ENCODE results near the gene NFYC. TPM values are rescaled to one million over a fixed set of nuclear protein-coding genes. Genes with fewer than 3 reads are reported as not detected.
"Not testable (repeated sequence)": the region's sequence is repeated elsewhere in the genome, so short reads cannot be mapped to it uniquely, and the experiment has no call there.

NFYC gene
- total and polyA plus RNA-seq, 9 donors, result 35.7 to 66.4 (median 57.8) TPM

DNA sequence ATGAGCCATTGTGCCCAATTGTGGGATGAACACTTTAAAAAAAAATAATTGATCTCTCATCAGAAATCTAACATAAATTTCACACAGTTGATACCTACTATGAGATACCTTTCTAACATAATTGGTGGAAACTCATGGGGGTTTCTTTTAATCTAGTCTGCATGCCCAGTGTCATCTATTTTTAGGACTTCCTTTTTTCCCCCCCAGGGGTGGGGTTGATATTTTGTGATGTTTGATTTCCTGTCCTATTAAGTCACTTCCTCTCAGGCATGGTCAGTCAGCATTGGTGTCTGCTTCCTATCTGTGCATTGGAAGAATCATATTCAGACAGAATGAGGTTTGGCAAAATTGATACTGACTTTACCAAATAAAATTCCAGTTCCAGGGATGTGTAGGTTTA, 21.5 kb downstream of the NFYC start:
- H3K27ac ChIP-seq (ENCODE audit: low read length), result peak overlapping the region; percentile 37
- no peaks in the 10 kb centered on the region for H3K9me3 ChIP-seq (replicated peaks; ENCODE audit: control insufficient read depth, low read depth, low read length)
- no peak overlapping the region for H3K4me3 ChIP-seq (ENCODE audit: low read length)
- DNase-seq, result peak; percentile 37
- peaks cover 9% of the 10 kb centered on the region for H3K4me1 ChIP-seq (ENCODE audit: control insufficient read depth, insufficient read depth, low read length)
- H3K27me3 ChIP-seq (ENCODE audit: control insufficient read depth, insufficient read depth, low read length), result no peaks in the 10 kb centered on the region
- peaks cover 9% of the 10 kb centered on the region for H3K36me3 ChIP-seq (ENCODE audit: control insufficient read depth, insufficient read depth, low read length)

GRCh38 chr1:40715491-40716059, 24.1 kb downstream of the NFYC start:
- no peaks in the 10 kb centered on the region for H3K9me3 ChIP-seq (replicated peaks; ENCODE audit: control insufficient read depth, low read depth, low read length)
- H3K4me3 ChIP-seq (ENCODE audit: low read length), result no peak overlapping the region
- peaks cover 6% of the 10 kb centered on the region for H3K4me1 ChIP-seq (ENCODE audit: control insufficient read depth, insufficient read depth, low read length)
- DNase-seq, result no peak
- WGBS (ENCODE audit: insufficient coverage), result no CpG with 5 or more reads among the region's 4 CpGs
- H3K27me3 ChIP-seq (ENCODE audit: control insufficient read depth, insufficient read depth, low read length), result no peaks in the 10 kb centered on the region
- H3K27ac ChIP-seq (ENCODE audit: low read length), result no peak overlapping the region
- peaks cover 9% of the 10 kb centered on the region for H3K36me3 ChIP-seq (ENCODE audit: control insufficient read depth, insufficient read depth, low read length)

GRCh38 chr1:40717065-40717464, 25.6 kb downstream of the NFYC start:
- no peak for DNase-seq
- Histone ChIP-seq H3K4me1 (ENCODE audit: control insufficient read depth, insufficient read depth, low read length) (no peaks in the 10 kb centered on the region), H3K27ac (ENCODE audit: low read length) (no peak overlapping the region), H3K9me3 (replicated peaks; ENCODE audit: control insufficient read depth, low read depth, low read length) (no peaks in the 10 kb centered on the region), H3K4me3 (ENCODE audit: low read length) (no peak overlapping the region), H3K36me3 (ENCODE audit: control insufficient read depth, insufficient read depth, low read length) (peaks cover 9% of the 10 kb centered on the region), H3K27me3 (ENCODE audit: control insufficient read depth, insufficient read depth, low read length) (no peaks in the 10 kb centered on the region)
- no CpG with 5 or more reads among the region's 1 CpG for WGBS (ENCODE audit: insufficient coverage)

DNA sequence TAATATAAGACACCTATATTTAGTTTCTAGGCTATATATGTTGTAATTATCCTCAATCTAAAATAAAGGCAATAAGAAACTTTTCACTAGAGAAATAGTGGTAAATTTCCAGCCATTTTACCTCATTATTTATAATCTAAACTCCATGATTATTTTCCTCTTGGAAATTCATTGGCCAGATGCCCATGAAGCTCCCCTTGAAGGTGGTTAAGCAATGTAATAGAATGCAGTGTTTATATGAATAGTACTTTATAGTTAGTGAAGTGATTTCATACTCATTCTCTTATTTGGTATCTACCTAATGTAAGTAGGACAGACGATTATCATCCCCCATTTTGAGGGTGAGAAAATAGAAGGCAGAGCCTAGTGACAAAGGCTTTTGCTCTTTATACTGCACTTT, 26.5 kb downstream of the NFYC start:
- Histone ChIP-seq H3K27ac (ENCODE audit: low read length) (no peak overlapping the region), H3K27me3 (ENCODE audit: control insufficient read depth, insufficient read depth, low read length) (no peaks in the 10 kb centered on the region), H3K36me3 (ENCODE audit: control insufficient read depth, insufficient read depth, low read length) (peaks cover 7% of the 10 kb centered on the region), H3K4me1 (ENCODE audit: control insufficient read depth, insufficient read depth, low read length) (no peaks in the 10 kb centered on the region), H3K4me3 (ENCODE audit: low read length) (no peak overlapping the region), H3K9me3 (replicated peaks; ENCODE audit: control insufficient read depth, low read depth, low read length) (no peaks in the 10 kb centered on the region)
- no peak for DNase-seq
- no CpG with 5 or more reads among the region's 1 CpG for WGBS (ENCODE audit: insufficient coverage)

DNA sequence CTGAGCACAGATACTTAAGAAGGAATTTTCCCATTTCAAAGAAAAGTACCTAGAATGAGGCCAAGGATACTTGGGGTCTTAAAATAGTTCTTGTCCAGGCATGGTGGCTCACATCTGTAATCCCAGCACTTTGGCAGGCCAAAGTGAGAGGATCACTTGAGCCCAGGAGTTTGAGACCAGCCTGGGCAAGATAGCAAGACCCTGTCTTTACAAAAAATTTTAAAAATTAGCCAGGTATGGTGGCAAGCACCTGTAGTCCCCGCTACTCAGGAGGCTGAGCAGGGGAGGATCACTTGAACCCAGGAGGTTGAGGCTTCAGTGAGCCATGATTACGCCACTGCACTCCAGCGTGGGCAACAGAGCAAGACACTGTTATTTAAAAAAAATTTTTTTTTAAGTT, 29.0 kb downstream of the NFYC start:
- no peaks in the 10 kb centered on the region for H3K9me3 ChIP-seq (replicated peaks; ENCODE audit: control insufficient read depth, low read depth, low read length)
- 100% methylated on average over 1 of the region's 3 CpGs for WGBS (ENCODE audit: insufficient coverage)
- no peak overlapping the region for H3K27ac ChIP-seq (ENCODE audit: low read length)
- H3K36me3 ChIP-seq (ENCODE audit: control insufficient read depth, insufficient read depth, low read length), result peaks cover 5% of the 10 kb centered on the region
- no peak overlapping the region for H3K4me3 ChIP-seq (ENCODE audit: low read length)
- no peak for DNase-seq
- H3K27me3 ChIP-seq (ENCODE audit: control insufficient read depth, insufficient read depth, low read length), result no peaks in the 10 kb centered on the region
- no peaks in the 10 kb centered on the region for H3K4me1 ChIP-seq (ENCODE audit: control insufficient read depth, insufficient read depth, low read length)

- WGBS (ENCODE audit: insufficient coverage), result no CpG with 5 or more reads among the region's 3 CpGs
- H3K36me3 ChIP-seq (ENCODE audit: control insufficient read depth, insufficient read depth, low read length), result peaks cover 5% of the 10 kb centered on the region
- H3K27me3 ChIP-seq (ENCODE audit: control insufficient read depth, insufficient read depth, low read length), result no peaks in the 10 kb centered on the region
- no peaks in the 10 kb centered on the region for H3K4me1 ChIP-seq (ENCODE audit: control insufficient read depth, insufficient read depth, low read length)
- no peaks in the 10 kb centered on the region for H3K9me3 ChIP-seq (replicated peaks; ENCODE audit: control insufficient read depth, low read depth, low read length)
- H3K4me3 ChIP-seq (ENCODE audit: low read length), result no peak overlapping the region
- DNase-seq, result no peak
- no peak overlapping the region for H3K27ac ChIP-seq (ENCODE audit: low read length)
Measured at GRCh38 chr1:40722622-40723021, 31.1 kb downstream of the NFYC start.

GRCh38 chr1:40723196-40723955, 31.9 kb downstream of the NFYC start:
- DNase-seq, result no peak
- Histone ChIP-seq H3K27ac (ENCODE audit: low read length) (no peak overlapping the region), H3K36me3 (ENCODE audit: control insufficient read depth, insufficient read depth, low read length) (peaks cover 5% of the 10 kb centered on the region), H3K9me3 (replicated peaks; ENCODE audit: control insufficient read depth, low read depth, low read length) (no peaks in the 10 kb centered on the region), H3K27me3 (ENCODE audit: control insufficient read depth, insufficient read depth, low read length) (no peaks in the 10 kb centered on the region), H3K4me1 (ENCODE audit: control insufficient read depth, insufficient read depth, low read length) (no peaks in the 10 kb centered on the region), H3K4me3 (ENCODE audit: low read length) (no peak overlapping the region)
- 60% methylated on average over 1 of the region's 8 CpGs for WGBS (ENCODE audit: insufficient coverage)

DNA sequence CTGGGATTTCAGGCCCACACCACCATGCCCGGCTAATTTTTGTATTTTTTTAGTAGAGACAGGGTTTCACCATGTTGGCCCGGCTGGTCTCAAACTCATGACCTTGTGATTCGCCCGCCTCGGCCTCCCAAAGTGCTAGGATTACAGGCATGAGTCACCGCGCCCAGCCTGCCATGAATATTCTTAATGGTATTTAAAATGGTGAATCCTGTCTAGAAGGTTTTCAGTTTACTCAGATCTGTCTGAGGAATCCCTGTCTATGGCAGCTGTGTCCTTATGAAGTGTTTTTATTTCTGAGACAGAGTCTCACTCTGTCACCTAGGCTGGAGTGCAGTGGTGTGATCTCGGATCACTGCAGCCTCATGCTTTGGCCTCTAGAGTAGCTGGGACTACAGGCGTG, 36.2 kb downstream of the NFYC start:
- not testable (repeated sequence) for DNase-seq; H3K27ac ChIP-seq (ENCODE audit: low read length); H3K36me3 ChIP-seq (ENCODE audit: control insufficient read depth, insufficient read depth, low read length); H3K4me1 ChIP-seq (ENCODE audit: control insufficient read depth, insufficient read depth, low read length); H3K4me3 ChIP-seq (ENCODE audit: low read length); H3K9me3 ChIP-seq (replicated peaks; ENCODE audit: control insufficient read depth, low read depth, low read length); H3K27me3 ChIP-seq (ENCODE audit: control insufficient read depth, insufficient read depth, low read length)
- 83% methylated on average over 2 of the region's 9 CpGs for WGBS (ENCODE audit: insufficient coverage)

- H3K27ac ChIP-seq (ENCODE audit: low read length); H3K36me3 ChIP-seq (ENCODE audit: control insufficient read depth, insufficient read depth, low read length); DNase-seq; H3K9me3 ChIP-seq (replicated peaks; ENCODE audit: control insufficient read depth, low read depth, low read length); H3K4me1 ChIP-seq (ENCODE audit: control insufficient read depth, insufficient read depth, low read length); H3K27me3 ChIP-seq (ENCODE audit: control insufficient read depth, insufficient read depth, low read length); H3K4me3 ChIP-seq (ENCODE audit: low read length): not testable (repeated sequence)
- WGBS (ENCODE audit: insufficient coverage), result 100% methylated on average over 2 of the region's 5 CpGs
Measured at GRCh38 chr1:40729316-40729862, 37.9 kb downstream of the NFYC start.

DNA sequence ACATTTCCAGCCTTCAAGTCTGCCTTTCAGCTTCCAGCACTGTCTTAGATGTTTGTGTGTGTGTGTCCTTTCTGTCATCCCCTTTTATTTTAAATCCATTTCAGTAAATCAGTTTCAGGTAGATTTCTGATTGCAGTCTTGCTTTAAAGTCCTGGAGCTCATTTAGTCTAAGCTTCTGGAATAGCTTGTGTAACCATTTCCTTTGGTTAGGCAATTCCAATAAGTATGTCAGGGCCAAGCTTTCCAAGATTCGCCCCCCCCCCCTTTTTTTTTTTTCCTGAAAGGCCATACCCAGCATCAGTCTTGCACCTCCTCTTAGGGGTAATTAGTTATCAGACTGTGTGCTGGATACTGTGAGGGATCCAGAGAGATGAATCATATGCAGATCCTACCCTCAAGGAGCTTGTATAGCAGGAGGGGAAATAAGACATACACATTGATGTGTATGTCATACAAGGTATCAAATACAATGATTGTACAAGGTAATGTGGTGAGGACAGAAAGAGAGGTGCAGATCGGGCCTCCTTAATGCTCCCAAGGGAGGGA, 41.3 kb downstream of the NFYC start:
- no peak for DNase-seq
- H3K4me3 ChIP-seq (ENCODE audit: low read length), result no peak overlapping the region
- WGBS (ENCODE audit: insufficient coverage), result 57% methylated on average over 1 of the region's 2 CpGs
- H3K4me1 ChIP-seq (ENCODE audit: control insufficient read depth, insufficient read depth, low read length), result peaks cover 2% of the 10 kb centered on the region
- no peak overlapping the region for H3K27ac ChIP-seq (ENCODE audit: low read length)
- H3K36me3 ChIP-seq (ENCODE audit: control insufficient read depth, insufficient read depth, low read length), result peaks cover 2% of the 10 kb centered on the region
- H3K9me3 ChIP-seq (replicated peaks; ENCODE audit: control insufficient read depth, low read depth, low read length), result no peaks in the 10 kb centered on the region
- no peaks in the 10 kb centered on the region for H3K27me3 ChIP-seq (ENCODE audit: control insufficient read depth, insufficient read depth, low read length)
